ENCODE measurements around the gene NDEL1. TPM values are rescaled to one million over a fixed set of nuclear protein-coding genes. Genes with fewer than 3 reads are reported as not detected.
A peak's percentile ranks its signal among the peaks of the same experiment; 100 is the strongest.

NDEL1 gene
- total RNA-seq, 1 experiment from 2014 or later, result 41.8 TPM

- Histone ChIP-seq H3K4me3 (no peak overlapping the region), H3K9me3 (peaks cover 17% of the 10 kb centered on the region), H3K27me3 (no peaks in the 10 kb centered on the region), H3K36me3 (peaks cover 90% of the 10 kb centered on the region)
- no peak for DNase-seq
Observed at GRCh38 chr17:8480011-8480976, 44.6 kb downstream of the NDEL1 start.

- H3K4me3 ChIP-seq, result no peak overlapping the region
- DNase-seq, result no peak
- H3K36me3 ChIP-seq, result peaks cover 90% of the 10 kb centered on the region
- peaks cover 17% of the 10 kb centered on the region for H3K9me3 ChIP-seq
- H3K27me3 ChIP-seq, result no peaks in the 10 kb centered on the region
Observed at GRCh38 chr17:8481089-8481488, 45.4 kb downstream of the NDEL1 start.

GRCh38 chr17:8481703-8482102 is 46.0 kb downstream of the NDEL1 start:
- Histone ChIP-seq H3K4me3 (no peak overlapping the region), H3K27me3 (no peaks in the 10 kb centered on the region), H3K9me3 (peaks cover 17% of the 10 kb centered on the region), H3K36me3 (peaks cover 86% of the 10 kb centered on the region)
- DNase-seq, result no peak

- Histone ChIP-seq H3K4me3 (no peak overlapping the region), H3K27me3 (no peaks in the 10 kb centered on the region), H3K36me3 (peaks cover 87% of the 10 kb centered on the region), H3K9me3 (peaks cover 17% of the 10 kb centered on the region)
- DNase-seq, result no peak
Observed at GRCh38 chr17:8482546-8482945, 46.9 kb downstream of the NDEL1 start.

GRCh38 chr17:8484465-8484864 is 48.8 kb downstream of the NDEL1 start:
- Histone ChIP-seq H3K9me3 (peaks cover 21% of the 10 kb centered on the region), H3K4me3 (no peak overlapping the region), H3K27me3 (no peaks in the 10 kb centered on the region), H3K36me3 (peaks cover 89% of the 10 kb centered on the region)
- DNase-seq, result no peak

- H3K4me3 ChIP-seq, result no peak overlapping the region
Observed at GRCh38 chr17:8485491-8485890, 49.8 kb downstream of the NDEL1 start.

GRCh38 chr17:8487130-8487645 is 51.5 kb downstream of the NDEL1 start:
- Histone ChIP-seq H3K36me3 (peaks cover 89% of the 10 kb centered on the region), H3K9me3 (peaks cover 21% of the 10 kb centered on the region), H3K4me3 (no peak overlapping the region), H3K27me3 (no peaks in the 10 kb centered on the region)
- DNase-seq, result no peak

More at GRCh38 chr17:8485491-8485890, 49.8 kb downstream of the NDEL1 start:
- Histone ChIP-seq H3K27me3 (no peaks in the 10 kb centered on the region), H3K9me3 (peaks cover 21% of the 10 kb centered on the region), H3K36me3 (peaks cover 91% of the 10 kb centered on the region)
- no peak for DNase-seq

- Histone ChIP-seq H3K27me3 (no peaks in the 10 kb centered on the region), H3K4me3 (no peak overlapping the region), H3K36me3 (peaks cover 84% of the 10 kb centered on the region), H3K9me3 (peaks cover 21% of the 10 kb centered on the region)
- no peak for DNase-seq
Observed at GRCh38 chr17:8487743-8488142, 52.1 kb downstream of the NDEL1 start.

GRCh38 chr17:8488491-8488890 is 52.8 kb downstream of the NDEL1 start:
- Histone ChIP-seq H3K4me3 (no peak overlapping the region), H3K36me3 (peaks cover 77% of the 10 kb centered on the region), H3K9me3 (peaks cover 20% of the 10 kb centered on the region), H3K27me3 (no peaks in the 10 kb centered on the region)
- no peak for DNase-seq

- Histone ChIP-seq H3K36me3 (peaks cover 73% of the 10 kb centered on the region), H3K9me3 (peaks cover 16% of the 10 kb centered on the region), H3K4me3 (no peak overlapping the region), H3K27me3 (no peaks in the 10 kb centered on the region)
- DNase-seq, result peak; percentile 98
Observed at GRCh38 chr17:8488901-8489300, 53.2 kb downstream of the NDEL1 start.

- Histone ChIP-seq H3K36me3 (peaks cover 63% of the 10 kb centered on the region), H3K9me3 (peaks cover 6% of the 10 kb centered on the region), H3K4me3 (no peak overlapping the region), H3K27me3 (no peaks in the 10 kb centered on the region)
- DNase-seq, result no peak
Observed at GRCh38 chr17:8489841-8490240, 54.2 kb downstream of the NDEL1 start.

- peaks cover 57% of the 10 kb centered on the region for H3K36me3 ChIP-seq
- no peak for DNase-seq
- no peaks in the 10 kb centered on the region for H3K27me3 ChIP-seq
- peaks cover 3% of the 10 kb centered on the region; the same call in 1 of the 2 replicates for H3K9me3 ChIP-seq
- H3K4me3 ChIP-seq, result no peak overlapping the region
Observed at GRCh38 chr17:8490256-8491023, 54.8 kb downstream of the NDEL1 start.

- H3K27me3 ChIP-seq, result no peaks in the 10 kb centered on the region
- peaks cover 3% of the 10 kb centered on the region; the same call in 1 of the 2 replicates for H3K9me3 ChIP-seq
- peaks cover 50% of the 10 kb centered on the region for H3K36me3 ChIP-seq
- H3K4me3 ChIP-seq, result no peak overlapping the region
- DNase-seq, result no peak
Observed at GRCh38 chr17:8492121-8492520, 56.4 kb downstream of the NDEL1 start.

- no peak for DNase-seq
- Histone ChIP-seq H3K4me3 (no peak overlapping the region), H3K27me3 (no peaks in the 10 kb centered on the region), H3K9me3 (peaks cover 3% of the 10 kb centered on the region; the same call in 1 of the 2 replicates), H3K36me3 (peaks cover 42% of the 10 kb centered on the region)
Observed at GRCh38 chr17:8494021-8494420, 58.3 kb downstream of the NDEL1 start.

GRCh38 chr17:8494506-8495111 is 58.9 kb downstream of the NDEL1 start:
- H3K27me3 ChIP-seq, result no peaks in the 10 kb centered on the region
- H3K36me3 ChIP-seq, result peaks cover 39% of the 10 kb centered on the region
- no peak for DNase-seq
- no peaks in the 10 kb centered on the region for H3K9me3 ChIP-seq
- no peak overlapping the region for H3K4me3 ChIP-seq

- Histone ChIP-seq H3K36me3 (peaks cover 32% of the 10 kb centered on the region), H3K9me3 (no peaks in the 10 kb centered on the region), H3K4me3 (no peak overlapping the region), H3K27me3 (no peaks in the 10 kb centered on the region)
- DNase-seq, result no peak
Observed at GRCh38 chr17:8496081-8496480, 60.4 kb downstream of the NDEL1 start.

GRCh38 chr17:8499171-8499570 is 63.5 kb downstream of the NDEL1 start:
- Histone ChIP-seq H3K4me3 (no peak overlapping the region), H3K36me3 (peaks cover 25% of the 10 kb centered on the region), H3K9me3 (no peaks in the 10 kb centered on the region), H3K27me3 (no peaks in the 10 kb centered on the region)
- DNase-seq, result no peak

All from MG63 (cell line).